H1 (cell line): ENCODE results near the gene DIO3. TPM values are rescaled to one million over a fixed set of nuclear protein-coding genes. Genes with fewer than 3 reads are reported as not detected.

ENCODE experiments used
- CHD2 ChIP-seq: IDR thresholded peaks from 2 replicates; pipeline ENCODE4 v1.6.1; 2012; ENCODE audit warnings: low read length, improper control_type of control experiment
- JUN ChIP-seq: IDR thresholded peaks from 2 replicates; pipeline ENCODE4 v1.6.1; 2011; ENCODE audit warnings: low read depth, mild to moderate bottlenecking, improper control_type of control experiment, low read length
- NANOG ChIP-seq: IDR thresholded peaks from 2 replicates; pipeline ENCODE4 v1.6.1; 2011; ENCODE audit warnings: low read length, low read depth, mild to moderate bottlenecking, inconsistent platforms; ENCODE audit not compliant: insufficient read depth, poor library complexity, severe bottlenecking
- POU5F1 ChIP-seq: IDR thresholded peaks from 2 replicates; pipeline ENCODE4 v1.6.1; 2011; ENCODE audit warnings: low read depth, mild to moderate bottlenecking, low read length, moderate library complexity
- RAD21 ChIP-seq, 2 experiments: IDR thresholded peaks in 1 of 2; conservative IDR thresholded peaks in 1 of 2; 2 replicates each; pipeline ENCODE4 v1.6.1; 2011; ENCODE audit warnings: low read depth in 2 of 2, low read length in 2 of 2, improper control_type of control experiment in 1 of 2, inconsistent platforms in 1 of 2, mild to moderate bottlenecking in 1 of 2, moderate library complexity in 1 of 2
- RXRA ChIP-seq: IDR thresholded peaks from 2 replicates; pipeline ENCODE4 v1.6.1; 2011; ENCODE audit warnings: low read depth, mild to moderate bottlenecking, low read length, moderate library complexity; ENCODE audit not compliant: insufficient read depth
- TAF1 ChIP-seq: IDR thresholded peaks from 2 replicates; pipeline ENCODE4 v1.6.1; 2011; ENCODE audit warnings: mild to moderate bottlenecking, low read depth, low read length
- TCF12 ChIP-seq: IDR thresholded peaks from 2 replicates; pipeline ENCODE4 v1.6.1; 2011; ENCODE audit warnings: low read depth, mild to moderate bottlenecking, low read length
- polyA plus RNA-seq, 7 experiments: library from polyadenylated mRNA; depleted of rRNA in 3 of 7; stranded (reverse) in 5 of 7; unstranded in 2 of 7; fragments of >200 nt in 5 of 7; fragments of 200-250 nt in 2 of 7; gene quantifications; 1 replicate in 5 of 7; 2 replicates in 1 of 7; 4 replicates in 1 of 7; pipeline versions ENCODE4 v1.2.1 to v1.2.3, GENCODE V29; 2011 to 2013; ENCODE audit warnings: missing spikeins in 2 of 7, mixed read lengths in 2 of 7
- total RNA-seq: library from RNA; stranded (reverse); fragmentation: NEBNext Ultra II Directional; extraction: Animal tissue kit (Norgen Biotek cat#: 25700); gene quantifications from 2 replicates; pipeline ENCODE4 v1.2.1, GENCODE V29; 2021

DIO3 gene
- total and polyA plus RNA-seq, 2 of the 8 experiments (the other 6 are each of a cell fraction or from before 2014, with no cell fraction given) = 0.17 to 0.19 TPM

DNA sequence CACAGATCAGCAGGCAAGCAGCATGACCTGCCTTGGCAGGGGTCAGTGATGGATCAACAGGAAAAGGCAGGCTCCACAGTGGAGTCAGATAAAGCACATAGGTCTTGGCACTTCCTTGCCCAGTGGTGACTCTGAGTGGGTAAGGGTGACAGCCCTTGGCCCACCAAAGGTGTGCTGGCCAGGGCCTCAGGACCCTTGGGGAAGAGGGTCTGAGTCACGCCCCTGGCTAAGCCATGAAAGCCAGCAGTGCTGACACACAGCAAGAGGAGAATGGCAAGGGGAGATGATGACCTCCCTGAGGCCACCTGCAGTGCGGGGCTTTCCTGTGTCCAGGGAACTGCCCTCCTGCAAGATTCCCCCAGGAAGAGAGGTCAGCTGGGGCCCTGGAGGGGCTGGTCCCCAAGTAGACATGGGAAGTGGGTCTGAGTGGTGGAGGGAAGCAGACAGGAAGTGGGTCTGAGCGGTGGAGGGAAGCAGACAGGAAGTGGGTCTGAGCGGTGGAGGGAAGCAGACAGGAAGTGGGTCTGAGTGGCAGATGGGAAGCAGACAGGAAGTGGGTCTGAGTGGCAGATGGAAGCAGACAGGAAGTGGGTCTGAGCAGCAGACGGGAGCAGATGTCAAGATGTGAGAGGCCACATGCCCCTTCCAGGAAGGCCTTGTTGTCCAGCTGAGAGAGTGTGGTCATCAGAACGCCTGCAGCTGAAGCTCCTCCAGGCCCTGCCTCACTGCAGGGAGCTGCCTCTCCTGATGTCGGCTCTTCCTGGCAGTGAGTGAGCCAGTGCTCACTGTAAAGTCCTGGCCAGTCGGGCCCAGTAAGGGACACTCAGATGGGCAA, 34.8 kb downstream of the DIO3 start (continued):
- TF ChIP-seq TCF12 (no peak), RXRA (no peak), RAD21 (IDR thresholded peaks at IDR 0.05 in 1 of 2, conservative IDR thresholded peaks at IDR 0.05 in 1 of 2; ENCODE audit: low read depth in 2 of 2, low read length in 2 of 2) (no peak), POU5F1 (no peak), NANOG (no peak), TAF1 (no peak), JUN (no peak), CHD2 (no peak)
- TF ChIP-seq, all 59 proteins: peak for 0
